Daoy (cell line): ENCODE measurements around the gene KCNK10. TPM values are rescaled to one million over a fixed set of nuclear protein-coding genes. Genes with fewer than 3 reads are reported as not detected.

ENCODE experiments used
- DNase-seq: peaks from one replicate; pipeline ENCODE4 v3.0.0-alpha.2; 2015; ENCODE audit warnings: low read depth
- total RNA-seq: library from RNA; depleted of rRNA; stranded (reverse); fragments of >200 nt; shearing (Covaris generic); gene quantifications from 2 replicates; pipeline ENCODE4 v1.2.3, GENCODE V29; 2014

The KCNK10 gene
- total RNA-seq, 1 experiment from 2014 or later, result 0.06 TPM

DNA sequence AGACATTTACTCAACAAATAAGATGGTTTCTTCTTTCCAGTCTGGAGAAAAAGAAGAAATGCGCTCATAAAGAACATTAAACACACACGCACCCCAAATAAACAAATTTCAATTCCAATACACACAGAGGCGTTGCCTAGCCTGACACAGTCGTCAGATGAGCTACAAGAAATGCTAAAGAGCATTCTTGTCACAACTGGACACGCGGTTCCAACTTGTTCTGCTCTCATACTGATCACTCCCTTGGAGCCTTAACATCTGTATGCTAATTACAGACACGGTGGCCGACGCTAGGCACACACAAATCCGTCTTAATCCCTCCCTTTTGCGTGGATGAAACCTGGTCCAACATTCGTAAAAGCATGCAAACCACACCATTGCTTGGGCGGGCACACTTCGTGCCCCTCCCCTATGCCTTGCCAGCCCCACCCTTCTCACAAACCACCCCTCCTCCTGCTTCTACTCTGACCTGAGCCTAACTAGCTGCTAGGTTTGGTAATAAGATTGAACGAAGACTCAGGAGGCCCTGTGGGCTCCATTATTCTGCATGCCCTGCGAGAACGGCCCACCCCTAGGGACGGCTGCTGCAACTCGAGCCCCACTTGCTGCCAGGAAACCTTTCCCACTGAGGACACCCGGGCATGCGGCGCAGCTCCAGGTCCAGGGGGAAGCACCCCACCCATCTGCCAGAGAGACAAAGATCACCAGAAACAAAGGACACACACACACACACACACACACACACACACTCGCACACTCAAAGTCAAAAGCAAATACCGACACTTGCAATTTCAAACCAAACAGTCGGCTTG lies 1.2 kb downstream of the KCNK10 start:
- peak; percentile 14 for DNase-seq

DNA sequence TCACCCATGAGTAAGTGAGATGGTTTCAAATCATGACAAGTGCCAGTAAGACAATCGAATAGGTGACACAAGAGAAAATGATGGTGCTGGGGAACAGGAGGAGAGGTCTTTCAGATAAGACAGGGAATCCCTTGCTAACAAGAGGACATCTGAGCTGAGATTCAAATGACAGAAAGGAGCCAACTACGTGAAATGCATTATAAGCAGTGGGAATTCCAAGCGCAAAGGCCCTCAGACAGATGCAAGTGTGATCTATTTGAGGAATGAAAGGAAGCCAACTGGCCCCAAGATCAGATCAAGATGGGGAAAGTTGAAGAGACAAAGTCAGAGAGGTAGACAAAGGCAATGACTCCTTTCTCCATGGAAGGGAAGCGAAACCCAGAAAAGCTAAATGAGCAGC lies 4.7 kb downstream of the KCNK10 start:
- no peak for DNase-seq

- no peak for DNase-seq
Observed at GRCh38 chr14:88316521-88316920, 6.5 kb downstream of the KCNK10 start.

GRCh38 chr14:88312257-88312656 lies 10.8 kb downstream of the KCNK10 start:
- no peak for DNase-seq

- DNase-seq, result no peak
Observed at GRCh38 chr14:88311780-88312179, 11.3 kb downstream of the KCNK10 start.

GRCh38 chr14:88310449-88310848 lies 12.6 kb downstream of the KCNK10 start:
- no peak for DNase-seq

DNA sequence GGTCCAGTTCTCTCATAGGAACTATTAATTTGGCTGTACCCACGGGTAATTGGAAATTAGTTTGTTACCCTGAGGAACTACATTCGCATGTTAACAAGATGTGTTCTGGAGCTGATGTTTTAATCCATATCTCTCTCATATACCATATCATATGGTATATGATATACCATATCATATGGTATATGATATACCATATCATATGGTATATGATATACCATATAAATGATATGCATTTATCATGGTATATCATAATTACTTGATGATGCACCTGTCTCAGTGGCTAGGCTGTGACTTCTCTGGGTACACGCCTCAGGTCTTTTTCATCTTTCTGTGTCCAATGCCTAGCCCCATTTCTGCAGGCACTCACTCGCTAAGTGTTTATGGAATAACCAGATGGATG lies 13.0 kb downstream of the KCNK10 start:
- no peak for DNase-seq

DNA sequence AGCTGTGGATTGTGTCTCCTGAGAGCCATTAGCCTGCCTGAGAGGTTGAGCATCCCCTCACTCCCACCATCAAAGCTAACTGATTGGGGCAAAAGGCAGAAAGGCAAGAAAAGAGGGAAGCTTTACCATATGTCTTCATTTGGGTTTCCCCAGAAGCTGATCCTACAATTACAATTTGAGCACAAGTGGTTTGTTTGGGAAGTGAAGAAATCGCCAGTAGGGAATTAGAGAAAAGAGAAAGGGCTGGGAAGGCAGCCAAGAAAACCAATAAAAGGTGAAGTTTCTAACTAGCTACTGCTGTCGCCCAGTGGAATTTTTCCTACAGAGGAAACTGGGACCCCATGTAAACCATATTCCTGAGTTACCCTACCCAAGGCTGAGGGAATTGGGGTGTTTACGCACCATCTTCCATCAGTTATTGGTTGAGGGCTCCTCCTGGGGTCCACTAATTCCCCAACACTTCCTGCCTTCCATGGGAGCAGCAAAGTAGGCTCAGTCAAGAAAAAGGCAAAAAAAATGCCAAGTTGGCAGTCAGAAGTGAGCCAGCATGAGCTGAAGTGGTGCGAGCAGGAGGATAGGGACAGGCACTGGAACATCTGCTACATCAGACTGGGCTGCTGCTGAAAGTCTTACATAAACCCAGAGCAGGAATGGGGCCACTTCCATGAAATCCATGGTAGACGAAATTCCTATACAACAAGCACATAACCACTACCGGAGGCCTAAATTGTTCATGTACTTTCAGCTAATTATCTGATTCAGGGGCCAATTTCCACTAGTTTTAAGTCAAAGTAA lies 17.3 kb downstream of the KCNK10 start:
- no peak for DNase-seq

DNA sequence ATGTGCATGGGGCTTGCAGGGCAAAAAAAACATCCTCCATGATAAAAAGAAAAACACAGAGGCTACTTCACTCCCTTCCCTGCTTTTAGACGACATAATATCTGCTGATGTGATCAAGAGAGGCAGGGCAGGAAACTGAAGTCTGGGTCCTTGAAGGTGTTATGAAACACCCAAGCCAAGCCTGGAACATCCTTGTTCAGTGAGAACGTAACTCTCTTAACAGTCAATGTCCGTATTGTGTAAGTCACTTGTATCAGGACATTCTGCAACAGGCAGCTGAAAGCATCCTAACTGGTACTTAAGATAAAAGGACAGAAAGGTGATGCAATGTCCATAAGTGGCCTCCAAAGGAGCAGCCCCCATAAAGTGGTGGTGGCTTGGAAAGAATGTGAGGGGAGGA lies 20.0 kb downstream of the KCNK10 start:
- no peak for DNase-seq

DNA sequence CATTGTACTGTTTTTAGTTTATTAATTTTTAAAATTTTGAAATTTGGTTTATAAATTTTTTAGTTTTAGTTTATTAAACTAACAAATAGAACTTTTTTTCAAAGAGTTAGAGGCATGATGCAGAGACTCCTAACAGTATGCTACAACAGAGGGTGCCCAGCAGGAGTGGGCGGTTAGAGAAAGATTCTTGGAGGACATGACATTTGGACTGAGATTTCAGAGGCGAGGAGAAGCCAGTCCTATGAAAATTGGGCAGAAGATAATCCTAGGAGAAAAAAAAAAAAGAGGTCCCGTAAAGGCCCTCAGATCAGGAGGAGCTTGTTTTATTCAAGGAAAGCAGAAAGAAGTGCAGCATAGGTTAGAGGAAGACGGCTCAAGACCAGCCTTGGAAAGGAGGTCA lies 21.7 kb downstream of the KCNK10 start:
- no peak for DNase-seq

DNA sequence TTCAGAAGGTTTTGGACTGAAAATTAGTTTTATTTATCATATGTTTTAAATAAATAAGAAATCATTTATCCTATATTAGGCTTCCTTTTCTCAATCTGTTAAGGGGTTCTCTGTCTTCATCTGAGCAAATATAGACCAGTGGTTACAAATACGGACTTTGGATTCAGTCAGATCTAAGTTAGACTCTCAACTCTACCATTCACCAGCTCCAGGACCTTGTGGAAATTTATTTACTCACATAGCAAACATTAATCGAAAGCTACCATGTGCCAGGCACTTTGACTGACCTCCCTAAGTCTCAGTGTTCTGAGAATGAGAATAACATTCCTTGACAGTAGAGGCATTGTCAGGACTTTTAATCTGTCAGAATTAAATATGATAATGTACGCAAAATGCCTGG lies 22.3 kb downstream of the KCNK10 start:
- DNase-seq, result no peak

GRCh38 chr14:88299865-88300530 lies 23.1 kb downstream of the KCNK10 start:
- DNase-seq, result no peak

DNA sequence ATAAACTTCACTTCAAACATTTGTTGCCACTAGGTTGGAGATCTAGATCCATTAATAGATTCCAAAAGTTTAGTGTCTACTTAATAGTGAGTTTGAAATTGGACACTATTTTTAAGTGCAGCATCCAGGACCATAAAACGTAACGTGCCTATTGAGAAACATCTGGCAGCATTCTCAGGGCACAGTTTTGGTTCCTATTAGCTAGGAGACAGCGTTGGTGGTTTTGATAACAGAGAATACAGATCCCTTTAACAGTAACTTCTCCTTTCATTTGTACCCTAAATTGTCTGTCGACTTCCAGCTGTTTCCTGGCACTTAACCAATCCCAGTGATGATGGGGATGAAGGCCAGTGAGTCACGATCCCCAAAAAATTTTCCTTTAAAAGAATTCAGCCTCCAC lies 25.8 kb downstream of the KCNK10 start:
- no peak for DNase-seq

- DNase-seq, result no peak
Observed at GRCh38 chr14:88296351-88296750, 26.7 kb downstream of the KCNK10 start.

GRCh38 chr14:88289996-88290395 lies 33.1 kb downstream of the KCNK10 start:
- DNase-seq, result no peak

- peak; percentile 9 for DNase-seq
Observed at GRCh38 chr14:88289234-88289633, 33.8 kb downstream of the KCNK10 start.

GRCh38 chr14:88286309-88286708 lies 36.8 kb downstream of the KCNK10 start:
- DNase-seq, result no peak

DNA sequence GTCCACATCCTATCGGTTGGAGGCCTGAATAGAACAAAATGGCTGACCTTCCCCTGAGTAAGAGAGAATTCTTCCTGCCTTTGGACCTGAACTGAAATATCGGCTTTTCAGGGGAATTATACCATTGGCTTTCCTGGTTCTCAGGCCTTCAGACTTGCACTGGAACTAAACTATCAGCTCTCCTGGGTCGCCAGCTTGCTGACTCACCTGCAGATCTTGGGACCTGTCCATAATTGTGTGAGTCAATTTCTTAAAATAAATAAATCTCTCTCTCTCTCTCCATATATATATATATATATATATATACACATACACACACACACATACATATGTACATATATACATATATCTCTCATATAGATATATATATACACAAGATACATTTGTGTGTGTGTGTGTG lies 41.6 kb downstream of the KCNK10 start:
- DNase-seq, result peak; percentile 36

- no peak for DNase-seq
Observed at GRCh38 chr14:88276923-88277596, 46.0 kb downstream of the KCNK10 start.

- peak; percentile 30 for DNase-seq
Observed at GRCh38 chr14:88272390-88273269, 50.4 kb downstream of the KCNK10 start.

DNA sequence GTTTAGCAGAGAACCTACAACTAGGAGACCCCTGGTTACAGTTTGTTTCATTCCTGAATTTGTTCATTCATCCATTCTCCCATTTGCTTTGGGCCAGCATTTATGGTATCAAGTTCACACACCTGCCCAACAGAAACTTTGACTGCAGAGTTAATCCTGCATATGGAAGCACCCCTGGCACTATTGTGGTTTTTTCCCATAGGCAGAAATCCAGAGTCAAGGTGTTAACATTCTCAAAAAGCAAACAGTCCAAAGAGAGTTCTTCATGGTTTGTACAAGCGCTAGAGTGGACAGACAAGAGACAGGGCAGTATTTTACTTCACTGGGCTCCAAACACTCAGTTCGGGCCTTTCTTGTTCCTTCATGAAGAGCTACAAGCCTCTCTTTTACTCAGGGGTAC lies 51.9 kb downstream of the KCNK10 start:
- DNase-seq, result no peak
